ENCODE measurements around the gene CTBP2. TPM values are rescaled to one million over a fixed set of nuclear protein-coding genes. Genes with fewer than 3 reads are reported as not detected.

CTBP2 gene
- total RNA-seq, 1 donor from 2014 or later: 57.3 TPM

- no peak for TF ChIP-seq CTCF (conservative IDR thresholded peaks at IDR 0.05; ENCODE audit: low read depth, low read length)
- no peak for DNase-seq (ENCODE audit: low read depth)
- H3K4me3 ChIP-seq (ENCODE audit: low read depth, low read length): no peak overlapping the region
These were observed 110.0 kb downstream of the CTBP2 start for GRCh38 chr10:125050383-125050782.

- no peak for DNase-seq (ENCODE audit: low read depth)
- no peak overlapping the region for H3K4me3 ChIP-seq (ENCODE audit: low read depth, low read length)
- TF ChIP-seq CTCF (conservative IDR thresholded peaks at IDR 0.05; ENCODE audit: low read depth, low read length): no peak
These were observed 111.0 kb downstream of the CTBP2 start for GRCh38 chr10:125049216-125049881.

- H3K4me3 ChIP-seq (ENCODE audit: low read depth, low read length): no peak overlapping the region
- TF ChIP-seq CTCF (conservative IDR thresholded peaks at IDR 0.05; ENCODE audit: low read depth, low read length): peak; percentile 99
- DNase-seq (ENCODE audit: low read depth): no peak
These were observed 112.1 kb downstream of the CTBP2 start for GRCh38 chr10:125048094-125048864.

GRCh38 chr10:125043841-125044658, 116.3 kb downstream of the CTBP2 start:
- TF ChIP-seq CTCF (conservative IDR thresholded peaks at IDR 0.05; ENCODE audit: low read depth, low read length): no peak
- no peak overlapping the region for H3K4me3 ChIP-seq (ENCODE audit: low read depth, low read length)
- DNase-seq (ENCODE audit: low read depth): no peak

- no peak for TF ChIP-seq CTCF (conservative IDR thresholded peaks at IDR 0.05; ENCODE audit: low read depth, low read length)
- no peak for DNase-seq (ENCODE audit: low read depth)
- H3K4me3 ChIP-seq (ENCODE audit: low read depth, low read length): no peak overlapping the region
These were observed 118.4 kb downstream of the CTBP2 start for GRCh38 chr10:125041856-125042506.

GRCh38 chr10:125039354-125039769, 121.0 kb downstream of the CTBP2 start:
- no peak for TF ChIP-seq CTCF (conservative IDR thresholded peaks at IDR 0.05; ENCODE audit: low read depth, low read length)
- DNase-seq (ENCODE audit: low read depth): no peak
- H3K4me3 ChIP-seq (ENCODE audit: low read depth, low read length): no peak overlapping the region
